Measurements from ENCODE around the gene RPTOR. TPM values are rescaled to one million over a fixed set of nuclear protein-coding genes. Genes with fewer than 3 reads are reported as not detected.
A peak's percentile ranks its signal among the peaks of the same experiment; 100 is the strongest.

The RPTOR gene
- total RNA-seq, 1 donor from 2014 or later, result 21.8 TPM

- DNase-seq, result no peak
Measured at GRCh38 chr17:80822021-80822699, 277.5 kb downstream of the RPTOR start.

- no peak for DNase-seq
Measured at GRCh38 chr17:80822700-80823410, 278.2 kb downstream of the RPTOR start.

GRCh38 chr17:80824549-80825470 lies 280.2 kb downstream of the RPTOR start:
- DNase-seq, result peak; percentile 13

GRCh38 chr17:80825471-80826345 lies 281.1 kb downstream of the RPTOR start:
- no peak for DNase-seq

- DNase-seq, result no peak
Measured at GRCh38 chr17:80826346-80826954, 281.8 kb downstream of the RPTOR start.

GRCh38 chr17:80826955-80827645 lies 282.5 kb downstream of the RPTOR start:
- DNase-seq, result peak; percentile 97

GRCh38 chr17:80827646-80828643 lies 283.3 kb downstream of the RPTOR start:
- DNase-seq, result peak; percentile 37

- no peak for DNase-seq
Measured at GRCh38 chr17:80829166-80829813, 284.7 kb downstream of the RPTOR start.

- no peak for DNase-seq
Measured at GRCh38 chr17:80830020-80830780, 285.6 kb downstream of the RPTOR start.

GRCh38 chr17:80831491-80831890 lies 286.9 kb downstream of the RPTOR start:
- DNase-seq, result no peak

GRCh38 chr17:80832266-80832676 lies 287.6 kb downstream of the RPTOR start:
- DNase-seq, result peak; percentile 48

- peak; percentile 99 for DNase-seq
Measured at GRCh38 chr17:80832888-80833583, 288.4 kb downstream of the RPTOR start.

GRCh38 chr17:80833952-80834892 lies 289.6 kb downstream of the RPTOR start:
- DNase-seq, result no peak

- DNase-seq, result no peak
Measured at GRCh38 chr17:80834893-80835275, 290.2 kb downstream of the RPTOR start.

GRCh38 chr17:80835816-80836657 lies 291.4 kb downstream of the RPTOR start:
- DNase-seq, result no peak

GRCh38 chr17:80836658-80836965 lies 292.0 kb downstream of the RPTOR start:
- DNase-seq, result no peak

Data from dermis blood vessel endothelial cell (primary cell).